H9 (cell line): ENCODE results near the gene HEXIM1. TPM values are rescaled to one million over a fixed set of nuclear protein-coding genes. Genes with fewer than 3 reads are reported as not detected.

Experiments used
- DNase-seq: peaks from one replicate; pipeline ENCODE4 v3.0.0-alpha.2; 2017
- H2AFZ ChIP-seq: one replicate; pipeline ENCODE4 v1.6.1; 2013; ENCODE audit warnings: mild to moderate bottlenecking, low read length, control low read depth, moderate library complexity
- H2AK5ac ChIP-seq: 2 replicates; pipeline ENCODE4 v1.6.1; 2013; ENCODE audit warnings: low read length, control low read depth, mixed read lengths; ENCODE audit not compliant: insufficient read length
- H2BK120ac ChIP-seq: one replicate; pipeline ENCODE4 v1.6.1; 2013; ENCODE audit warnings: low read depth, mild to moderate bottlenecking, low read length, control low read depth, inconsistent platforms; ENCODE audit not compliant: poor library complexity, severe bottlenecking
- H2BK12ac ChIP-seq: 2 replicates; pipeline ENCODE4 v1.6.1; 2013; ENCODE audit warnings: low read length, control low read depth, mixed read lengths, low read depth; ENCODE audit not compliant: insufficient read length
- H2BK15ac ChIP-seq: 2 replicates; pipeline ENCODE4 v1.6.1; 2013; ENCODE audit warnings: low read depth, low read length, control low read depth
- H2BK20ac ChIP-seq: one replicate; pipeline ENCODE4 v1.6.1; 2013; ENCODE audit warnings: low read depth, mild to moderate bottlenecking, low read length, control low read depth, inconsistent platforms; ENCODE audit not compliant: poor library complexity, severe bottlenecking
- H2BK5ac ChIP-seq: 2 replicates; pipeline ENCODE4 v1.6.1; 2013; ENCODE audit warnings: low read length, control low read depth, mixed read lengths; ENCODE audit not compliant: insufficient read length
- H3K14ac ChIP-seq: 2 replicates; pipeline ENCODE4 v1.6.1; 2013; ENCODE audit warnings: low read length, control low read depth; ENCODE audit not compliant: insufficient read depth
- H3K18ac ChIP-seq: 2 replicates; pipeline ENCODE4 v1.6.1; 2013; ENCODE audit warnings: low read depth, mild to moderate bottlenecking, mixed read lengths, low read length, control low read depth; ENCODE audit not compliant: insufficient read length
- H3K23ac ChIP-seq: 2 replicates; pipeline ENCODE4 v1.6.1; 2013; ENCODE audit warnings: low read length, control low read depth, mixed read lengths, low read depth; ENCODE audit not compliant: insufficient read length
- H3K23me2 ChIP-seq: 2 replicates; pipeline ENCODE4 v1.6.1; 2013; ENCODE audit warnings: low read depth, mild to moderate bottlenecking, mixed read lengths, low read length, control low read depth; ENCODE audit not compliant: insufficient read length, poor library complexity, severe bottlenecking
- H3K27ac ChIP-seq: 2 replicates; pipeline ENCODE4 v1.5.1; 2013; ENCODE audit warnings: low read length, control low read depth, mixed read lengths, low read depth; ENCODE audit not compliant: insufficient read length
- H3K27me3 ChIP-seq: 2 replicates; pipeline ENCODE4 v1.6.1; 2013; ENCODE audit warnings: low read length, control low read depth, inconsistent platforms; ENCODE audit not compliant: insufficient read depth
- H3K4ac ChIP-seq: 2 replicates; pipeline ENCODE4 v1.6.1; 2013; ENCODE audit warnings: low read depth, mild to moderate bottlenecking, control low read depth, inconsistent platforms, low read length, moderate library complexity
- H3K4me1 ChIP-seq: 2 replicates; pipeline ENCODE4 v1.6.1; 2013; ENCODE audit warnings: low read length, control low read depth, inconsistent platforms; ENCODE audit not compliant: insufficient read depth
- H3K4me2 ChIP-seq: 2 replicates; pipeline ENCODE4 v1.6.1; 2013; ENCODE audit warnings: low read length, control low read depth, mixed read lengths; ENCODE audit not compliant: insufficient read length, insufficient read depth
- H3K56ac ChIP-seq: 2 replicates; pipeline ENCODE4 v1.6.1; 2013; ENCODE audit warnings: low read depth, mild to moderate bottlenecking, mixed read lengths, low read length, control low read depth; ENCODE audit not compliant: insufficient read length
- H3K79me1 ChIP-seq: 2 replicates; pipeline ENCODE4 v1.6.1; 2013; ENCODE audit warnings: low read depth, mild to moderate bottlenecking, moderate library complexity, low read length, control low read depth, inconsistent platforms; ENCODE audit not compliant: insufficient read depth, poor library complexity, severe bottlenecking
- H3K79me2 ChIP-seq: 2 replicates; pipeline ENCODE4 v1.6.1; 2013; ENCODE audit warnings: low read length, control low read depth, inconsistent platforms; ENCODE audit not compliant: insufficient read depth
- H3K9ac ChIP-seq: 2 replicates; pipeline ENCODE4 v1.6.1; 2013; ENCODE audit warnings: low read length, control low read depth, mixed read lengths; ENCODE audit not compliant: insufficient read length; ENCODE audit errors: extremely low read depth
- H3K9me3 ChIP-seq: one replicate; pipeline ENCODE4 v1.6.1; 2013; ENCODE audit warnings: low read depth, low read length, inconsistent platforms; ENCODE audit not compliant: control insufficient read depth
- H3T11ph ChIP-seq: one replicate; pipeline ENCODE4 v1.6.1; 2013; ENCODE audit warnings: mild to moderate bottlenecking, low read length, control low read depth, inconsistent platforms
- H4K20me1 ChIP-seq: one replicate; pipeline ENCODE4 v1.6.1; 2013; ENCODE audit not compliant: control insufficient read depth, insufficient read length, insufficient read depth
- H4K5ac ChIP-seq: 2 replicates; pipeline ENCODE4 v1.6.1; 2013; ENCODE audit warnings: low read depth, mild to moderate bottlenecking, mixed read lengths, low read length, control low read depth; ENCODE audit not compliant: insufficient read length
- H4K8ac ChIP-seq: replicated peaks from 2 replicates; pipeline ENCODE4 v1.6.1; 2013; ENCODE audit warnings: low read length, control low read depth, mixed read lengths, low read depth; ENCODE audit not compliant: insufficient read length
- H4K91ac ChIP-seq: 2 replicates; pipeline ENCODE4 v1.6.1; 2013; ENCODE audit warnings: low read depth, mild to moderate bottlenecking, moderate library complexity, mixed read lengths, low read length, control low read depth; ENCODE audit not compliant: insufficient read length
- H3K27ac Mint-ChIP-seq, 3 experiments: 2 replicates in 2 of 3; 3 replicates in 1 of 3; pipeline ENCODE4 v1.8.0; 2020 to 2021; ENCODE audit warnings: mixed read lengths in 3 of 3, mild to moderate bottlenecking in 1 of 3, moderate library complexity in 1 of 3
- H3K27me3 Mint-ChIP-seq: 2 replicates; pipeline ENCODE4 v1.8.0; 2021; ENCODE audit warnings: low read depth, mild to moderate bottlenecking, moderate library complexity, mixed read lengths
- H3K36me3 Mint-ChIP-seq, 3 experiments: 2 replicates in 2 of 3; 3 replicates in 1 of 3; pipeline ENCODE4 v1.8.0; 2020 to 2021; ENCODE audit warnings: low read depth in 3 of 3, mixed read lengths in 3 of 3; ENCODE audit not compliant: insufficient read depth in 1 of 3
- H3K4me1 Mint-ChIP-seq, 2 experiments: 2 replicates each; pipeline ENCODE4 v1.8.0; 2020; ENCODE audit warnings: mixed read lengths in 2 of 2
- H3K4me3 Mint-ChIP-seq, 2 experiments: 2 replicates in 1 of 2; 3 replicates in 1 of 2; pipeline ENCODE4 v1.8.0; 2020 to 2021; ENCODE audit warnings: mild to moderate bottlenecking in 2 of 2, mixed read lengths in 2 of 2, moderate library complexity in 1 of 2
- H3K9me3 Mint-ChIP-seq, 2 experiments: 2 replicates in 1 of 2; 3 replicates in 1 of 2; pipeline ENCODE4 v1.8.0; 2020; ENCODE audit warnings: mild to moderate bottlenecking in 2 of 2, mixed read lengths in 2 of 2, moderate library complexity in 1 of 2
- WGBS: extraction: QIAGEN DNeasy Blood & Tissue Kit; methylation state at CpG from one replicate; pipeline ENCODE4 v1.1.7; 2013; ENCODE audit warnings: missing lambda C conversion rate, low lambda C conversion rate, mixed read lengths; ENCODE audit not compliant: insufficient read length; ENCODE audit errors: extremely low coverage; 5-methylcytosine and 5-hydroxymethylcytosine counted together
- total RNA-seq: library from RNA; stranded (reverse); gene quantifications from 2 replicates; pipeline ENCODE4 v1.2.1, GENCODE V29; 2021
- TF ChIP-seq, protein P1 (sequence below): fragments of 200-600 bp; sonication (generic); conservative IDR thresholded peaks from 3 replicates; pipeline ENCODE4 v1.8.0; 2021; ENCODE audit warnings: antibody characterized with exemption, mild to moderate bottlenecking

Gene HEXIM1
- total RNA-seq, 1 experiment from 2014 or later, result 32.4 TPM

DNA sequence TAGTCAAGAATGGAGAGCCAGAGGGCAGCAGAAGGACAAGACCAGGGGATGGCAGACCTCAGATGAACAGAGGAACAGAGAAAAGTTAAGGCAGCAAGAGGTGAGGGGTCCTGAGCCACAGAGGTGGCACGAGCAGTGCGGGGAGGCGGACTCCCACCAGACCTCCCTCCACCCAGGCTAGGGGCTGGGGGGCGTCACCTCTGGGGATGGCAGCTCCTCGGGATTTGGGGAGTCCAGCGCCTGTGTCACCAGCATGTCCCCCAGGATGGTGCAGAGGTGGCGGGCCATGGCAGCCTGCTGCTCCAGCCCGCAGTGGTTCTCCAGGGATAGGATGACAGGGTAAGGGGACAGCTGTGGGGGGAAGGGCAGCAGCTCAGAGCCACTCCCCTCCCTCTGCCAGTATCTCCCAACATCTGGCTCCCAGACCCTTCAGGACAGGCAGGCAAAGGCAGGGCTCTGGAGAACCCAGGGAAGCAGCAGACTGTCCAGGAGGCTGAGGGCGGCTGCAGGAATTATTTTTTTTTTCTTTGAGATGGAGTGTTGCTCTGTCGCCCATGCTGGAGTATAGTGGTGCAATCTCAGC, 31.8 kb upstream of the HEXIM1 start:
- no peak overlapping the region for H3K9ac ChIP-seq
- no peak overlapping the region for H2AFZ ChIP-seq
- H2BK12ac ChIP-seq, result no peak overlapping the region
- no peaks in the 10 kb centered on the region for H3K79me1 ChIP-seq
- H3K23ac ChIP-seq, result no peak overlapping the region
- no peaks in the 10 kb centered on the region for H3K23me2 ChIP-seq
- Mint-ChIP-seq H3K4me3 (no peak overlapping the region), H3K9me3 (no peaks in the 10 kb centered on the region), H3K27ac (peak overlapping the region; percentile 5 to 63 (median 52); a peak in 5 of 7 replicates), H3K4me1 (peaks cover 8 to 29% of the 10 kb centered on the region in 2 experiments), H3K36me3 (peaks cover 0 to 4% (median 0%) of the 10 kb centered on the region in 3 experiments; a peak in 4 of 7 replicates), H3K27me3 (no peaks in the 10 kb centered on the region)
- no peak for DNase-seq
- no peaks in the 10 kb centered on the region for H3K79me2 ChIP-seq
- no peak overlapping the region for H4K91ac ChIP-seq
- H4K20me1 ChIP-seq, result no peaks in the 10 kb centered on the region
- H2BK120ac ChIP-seq, result no peak overlapping the region
- H3K4me2 ChIP-seq, result no peak overlapping the region
- no peaks in the 10 kb centered on the region for H3K9me3 ChIP-seq
- H3K14ac ChIP-seq, result peak overlapping the region; percentile 28; the same call in 1 of the 2 replicates
- H2BK15ac ChIP-seq, result no peak overlapping the region
- no peak overlapping the region for H3K27ac ChIP-seq
- no peak overlapping the region for H2BK20ac ChIP-seq
- H3T11ph ChIP-seq, result no peak overlapping the region
- H4K5ac ChIP-seq, result no peak overlapping the region
- H3K4ac ChIP-seq, result no peak overlapping the region
- no peaks in the 10 kb centered on the region for H3K27me3 ChIP-seq
- H3K56ac ChIP-seq, result no peak overlapping the region
- no peak overlapping the region for H2AK5ac ChIP-seq
- no CpG with 5 or more reads among the region's 10 CpGs for WGBS
- H2BK5ac ChIP-seq, result no peak overlapping the region
- H3K18ac ChIP-seq, result no peak overlapping the region
- TF ChIP-seq, protein P1, sequence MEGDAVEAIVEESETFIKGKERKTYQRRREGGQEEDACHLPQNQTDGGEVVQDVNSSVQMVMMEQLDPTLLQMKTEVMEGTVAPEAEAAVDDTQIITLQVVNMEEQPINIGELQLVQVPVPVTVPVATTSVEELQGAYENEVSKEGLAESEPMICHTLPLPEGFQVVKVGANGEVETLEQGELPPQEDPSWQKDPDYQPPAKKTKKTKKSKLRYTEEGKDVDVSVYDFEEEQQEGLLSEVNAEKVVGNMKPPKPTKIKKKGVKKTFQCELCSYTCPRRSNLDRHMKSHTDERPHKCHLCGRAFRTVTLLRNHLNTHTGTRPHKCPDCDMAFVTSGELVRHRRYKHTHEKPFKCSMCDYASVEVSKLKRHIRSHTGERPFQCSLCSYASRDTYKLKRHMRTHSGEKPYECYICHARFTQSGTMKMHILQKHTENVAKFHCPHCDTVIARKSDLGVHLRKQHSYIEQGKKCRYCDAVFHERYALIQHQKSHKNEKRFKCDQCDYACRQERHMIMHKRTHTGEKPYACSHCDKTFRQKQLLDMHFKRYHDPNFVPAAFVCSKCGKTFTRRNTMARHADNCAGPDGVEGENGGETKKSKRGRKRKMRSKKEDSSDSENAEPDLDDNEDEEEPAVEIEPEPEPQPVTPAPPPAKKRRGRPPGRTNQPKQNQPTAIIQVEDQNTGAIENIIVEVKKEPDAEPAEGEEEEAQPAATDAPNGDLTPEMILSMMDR, result no peak
- H4K8ac ChIP-seq, result no peak overlapping the region
- H3K4me1 ChIP-seq, result no peaks in the 10 kb centered on the region
